HG03378 (cell line): ENCODE data around the gene TNFRSF13B.
"Not testable (repeated sequence)": the region's sequence is repeated elsewhere in the genome, so short reads cannot be mapped to it uniquely, and the experiment has no call there.

Experiments
- ATAC-seq: cut with Tn5 transposase; IDR thresholded peaks from one replicate; pipeline ENCODE4 v1.9.1; 2021; ENCODE audit warnings: mild to moderate bottlenecking, moderate library complexity; ENCODE audit not compliant: unreplicated experiment

Gene TNFRSF13B

DNA sequence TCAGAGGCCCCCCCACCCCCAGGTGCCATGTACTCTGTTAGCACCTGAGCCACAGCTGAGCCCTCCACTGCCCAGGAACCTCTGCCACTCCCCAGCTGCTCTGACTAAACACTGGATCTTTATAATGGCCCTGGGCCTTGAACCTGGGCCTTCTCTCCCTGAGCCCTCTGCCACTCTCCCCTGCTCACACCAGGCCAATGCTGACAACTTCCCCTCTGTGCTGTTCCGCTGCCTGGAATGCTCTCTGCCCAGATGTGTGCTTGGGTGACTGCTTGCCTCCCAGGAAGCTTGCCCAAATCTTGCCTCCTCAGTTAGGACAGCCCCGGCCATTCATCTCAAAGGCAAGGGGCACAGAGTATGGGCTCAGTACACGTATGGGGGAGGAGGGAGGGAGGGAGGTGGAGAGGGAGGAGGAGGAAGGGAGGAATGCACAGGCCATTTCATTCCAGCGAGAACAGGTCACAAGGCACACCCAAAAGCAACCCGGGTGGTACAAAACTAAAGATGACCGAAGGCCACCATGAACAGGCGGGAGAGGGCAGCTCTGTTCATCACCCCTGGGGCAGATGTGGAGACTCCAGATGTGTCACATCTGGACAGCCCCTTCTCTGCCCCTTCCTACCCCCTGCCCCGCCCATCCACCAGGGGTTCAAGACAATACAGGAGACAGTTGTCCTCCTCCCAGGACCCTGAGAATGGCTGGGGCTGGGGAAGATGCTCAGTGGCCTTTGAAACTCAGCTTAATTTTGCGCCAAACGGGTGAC, 15.3 kb upstream of the TNFRSF13B start:
- ATAC-seq = no peak

DNA sequence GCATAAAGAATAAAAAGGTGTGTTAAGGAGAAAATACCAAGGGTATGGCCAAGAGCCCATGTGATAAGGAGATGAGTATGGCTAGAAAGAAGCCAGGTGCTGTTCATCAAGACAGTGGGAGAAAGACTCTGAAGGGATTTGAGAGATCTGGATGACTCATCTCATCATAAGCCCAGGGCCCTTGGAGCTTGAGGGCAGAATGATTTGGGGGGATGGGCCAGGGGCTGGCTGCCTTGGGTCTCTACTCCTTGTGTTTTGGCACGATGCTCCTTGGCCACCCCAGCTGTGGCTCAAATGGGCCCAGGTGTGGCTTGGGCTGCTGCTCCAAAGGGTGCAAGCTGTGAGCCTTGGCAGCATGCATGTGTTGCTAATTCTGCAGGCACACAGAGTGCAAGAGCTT, 14.5 kb upstream of the TNFRSF13B start:
- ATAC-seq = no peak

DNA sequence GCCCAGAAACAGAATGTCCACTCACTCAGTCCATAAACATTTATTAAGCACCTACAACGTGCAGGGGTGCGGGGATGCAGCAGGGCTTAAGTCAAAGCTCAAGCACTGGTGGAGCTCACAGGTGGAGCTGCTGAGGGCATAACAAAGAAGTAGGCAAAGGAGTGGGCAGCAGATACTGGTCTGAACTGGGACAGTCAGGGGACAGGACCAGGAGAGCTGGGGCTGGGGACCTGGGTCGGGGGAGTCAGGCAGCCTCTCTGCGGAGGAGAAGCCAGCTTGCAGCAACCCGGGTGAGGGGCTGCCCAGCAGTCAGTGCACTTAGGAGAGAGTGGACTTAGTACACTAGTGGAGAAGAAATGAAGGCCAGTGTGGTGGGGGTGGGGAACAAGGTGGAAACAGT, 10.0 kb upstream of the TNFRSF13B start:
- ATAC-seq = no peak

DNA sequence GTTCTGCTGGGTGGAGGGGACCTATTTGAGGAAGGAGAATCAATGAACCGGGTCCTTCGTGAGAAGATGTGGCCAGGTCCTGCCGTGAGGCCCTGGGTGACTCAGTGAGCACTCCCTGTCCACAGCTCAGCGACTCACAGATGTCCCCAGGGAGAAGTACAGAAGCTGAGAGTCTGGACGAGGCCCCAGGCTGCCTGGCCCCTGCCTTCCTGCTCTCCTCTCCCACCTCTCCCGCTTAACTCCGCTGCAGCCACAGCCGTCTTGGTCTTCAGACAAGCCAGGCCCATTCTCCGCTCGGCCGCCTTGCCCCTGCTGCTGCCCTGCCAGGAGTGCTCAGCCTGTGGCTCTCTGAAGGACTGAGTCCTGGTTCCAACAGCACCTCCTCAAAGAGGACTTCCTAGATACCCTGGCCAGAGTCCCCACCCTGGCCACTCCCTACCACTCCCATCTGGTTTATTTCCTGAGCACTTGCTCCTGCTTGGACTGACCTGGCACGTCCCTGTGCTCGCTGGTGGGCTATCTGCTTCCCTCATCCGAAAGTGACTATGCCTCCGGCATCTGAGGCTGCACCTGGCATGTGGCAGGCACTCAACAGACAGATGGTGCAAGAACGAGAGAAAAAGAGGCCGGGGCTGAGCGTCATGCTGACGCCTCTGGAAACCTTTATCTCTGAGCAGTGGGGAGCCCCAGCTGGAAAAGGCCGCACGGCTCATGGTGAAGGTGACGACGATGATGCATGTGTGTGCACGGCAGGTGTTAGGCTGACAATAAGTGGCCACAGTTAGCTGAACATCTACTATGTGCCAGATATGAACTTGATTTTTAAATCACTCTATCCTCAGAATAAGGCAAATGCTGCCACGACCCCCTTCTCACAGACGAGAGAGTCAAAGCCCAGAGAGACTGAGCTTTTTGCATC, 9.2 kb upstream of the TNFRSF13B start:
- ATAC-seq = peak; percentile 47

GRCh38 chr17:16980061-16980460, 8.1 kb upstream of the TNFRSF13B start:
- ATAC-seq = no peak

DNA sequence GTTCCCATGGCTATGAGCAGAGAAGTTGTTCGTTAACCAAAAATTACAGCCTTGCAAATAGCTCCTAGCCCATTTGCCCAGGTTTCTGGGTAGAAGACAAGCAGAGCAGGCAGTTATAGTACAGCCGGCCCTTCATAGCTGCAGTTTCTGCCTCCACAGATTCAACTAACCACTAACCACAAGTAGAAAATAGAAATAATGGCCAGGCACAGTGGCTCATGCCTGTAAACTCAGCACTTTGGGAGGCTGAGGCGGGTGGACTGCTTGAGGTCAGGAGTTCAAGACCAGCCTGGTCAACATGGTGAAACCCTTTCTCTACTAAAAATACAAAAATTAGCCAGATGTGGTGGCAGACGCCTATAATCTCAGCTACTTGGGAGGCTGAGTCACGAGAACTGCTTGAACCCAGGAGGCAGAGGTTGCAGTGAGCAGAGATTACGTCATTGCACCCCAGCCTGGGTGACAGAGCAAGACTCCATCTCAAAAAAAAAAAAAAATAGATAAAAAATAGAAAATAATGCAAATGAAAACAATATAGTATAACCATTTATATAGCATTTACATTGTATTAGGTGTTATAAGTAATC, 7.4 kb upstream of the TNFRSF13B start:
- not testable (repeated sequence) for ATAC-seq

GRCh38 chr17:16977932-16978331, 6.0 kb upstream of the TNFRSF13B start:
- ATAC-seq = no peak

DNA sequence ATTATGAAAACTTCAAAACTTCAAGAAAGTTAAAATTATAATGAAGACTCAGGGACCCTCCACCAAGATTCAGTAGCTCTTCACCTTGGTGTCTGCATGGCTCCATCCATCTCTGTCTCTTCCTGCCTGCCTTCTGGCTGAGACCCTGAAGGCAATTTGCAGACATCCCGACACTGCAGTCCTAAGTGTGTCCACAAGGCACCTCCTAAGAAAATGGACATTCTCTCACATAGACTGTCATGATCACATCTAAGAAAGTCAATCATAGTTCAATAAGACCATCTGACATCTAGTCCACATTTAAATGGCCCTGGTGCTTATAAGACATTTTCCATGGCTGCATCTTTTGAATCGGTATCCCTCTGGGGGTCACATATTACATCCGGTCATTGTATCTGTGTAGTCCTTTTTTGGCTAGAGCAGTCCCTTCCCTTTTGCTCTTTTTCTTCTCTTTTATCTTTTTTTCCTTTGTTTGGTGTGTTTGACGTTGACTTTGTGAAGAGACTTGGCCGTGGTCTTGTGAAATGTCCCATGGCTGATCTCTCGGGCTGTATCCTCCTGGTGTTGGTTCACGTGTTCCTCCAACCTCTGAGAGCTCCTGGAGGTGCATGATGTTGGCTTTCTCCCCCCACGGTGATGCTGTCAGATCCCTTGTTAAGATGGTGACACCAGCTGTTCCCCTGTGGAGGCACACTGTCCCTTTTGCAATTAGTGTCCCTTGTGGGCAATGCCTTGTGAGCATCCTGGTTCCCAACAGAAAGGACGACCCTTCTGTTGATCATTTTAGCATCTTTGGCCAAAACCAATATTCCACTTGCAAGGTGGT, 5.0 kb upstream of the TNFRSF13B start:
- ATAC-seq = no peak

- no peak for ATAC-seq
These were observed 4.1 kb upstream of the TNFRSF13B start for GRCh38 chr17:16975744-16976625.

GRCh38 chr17:16975277-16975651, 3.3 kb upstream of the TNFRSF13B start:
- no peak for ATAC-seq

- no peak for ATAC-seq
These were observed 2.8 kb upstream of the TNFRSF13B start for GRCh38 chr17:16974569-16975276.

- ATAC-seq = peak; percentile 35
These were observed 2.0 kb upstream of the TNFRSF13B start for GRCh38 chr17:16973760-16974540.

GRCh38 chr17:16973043-16973442, 1.1 kb upstream of the TNFRSF13B start:
- not testable (repeated sequence) for ATAC-seq

DNA sequence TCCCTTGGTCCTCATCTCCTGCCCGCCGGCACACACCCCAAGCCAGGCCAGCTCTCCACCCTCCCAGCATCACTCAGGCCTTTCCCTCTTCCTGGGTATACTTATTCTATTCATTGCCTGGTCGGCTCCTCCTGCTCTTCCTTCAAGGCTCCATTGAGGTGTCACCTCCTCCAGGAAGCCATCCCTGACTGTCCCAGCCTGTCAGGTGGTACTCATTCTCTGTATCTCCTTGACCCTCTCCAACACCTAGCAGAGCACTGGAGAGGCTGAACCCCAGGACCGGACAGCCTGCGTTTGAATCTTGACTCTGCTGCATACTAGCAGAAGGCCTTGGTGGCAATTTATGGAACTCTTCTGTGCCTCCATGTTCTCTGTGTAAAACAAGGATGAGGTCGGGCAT, 428 bp upstream of the TNFRSF13B start:
- no peak for ATAC-seq

DNA sequence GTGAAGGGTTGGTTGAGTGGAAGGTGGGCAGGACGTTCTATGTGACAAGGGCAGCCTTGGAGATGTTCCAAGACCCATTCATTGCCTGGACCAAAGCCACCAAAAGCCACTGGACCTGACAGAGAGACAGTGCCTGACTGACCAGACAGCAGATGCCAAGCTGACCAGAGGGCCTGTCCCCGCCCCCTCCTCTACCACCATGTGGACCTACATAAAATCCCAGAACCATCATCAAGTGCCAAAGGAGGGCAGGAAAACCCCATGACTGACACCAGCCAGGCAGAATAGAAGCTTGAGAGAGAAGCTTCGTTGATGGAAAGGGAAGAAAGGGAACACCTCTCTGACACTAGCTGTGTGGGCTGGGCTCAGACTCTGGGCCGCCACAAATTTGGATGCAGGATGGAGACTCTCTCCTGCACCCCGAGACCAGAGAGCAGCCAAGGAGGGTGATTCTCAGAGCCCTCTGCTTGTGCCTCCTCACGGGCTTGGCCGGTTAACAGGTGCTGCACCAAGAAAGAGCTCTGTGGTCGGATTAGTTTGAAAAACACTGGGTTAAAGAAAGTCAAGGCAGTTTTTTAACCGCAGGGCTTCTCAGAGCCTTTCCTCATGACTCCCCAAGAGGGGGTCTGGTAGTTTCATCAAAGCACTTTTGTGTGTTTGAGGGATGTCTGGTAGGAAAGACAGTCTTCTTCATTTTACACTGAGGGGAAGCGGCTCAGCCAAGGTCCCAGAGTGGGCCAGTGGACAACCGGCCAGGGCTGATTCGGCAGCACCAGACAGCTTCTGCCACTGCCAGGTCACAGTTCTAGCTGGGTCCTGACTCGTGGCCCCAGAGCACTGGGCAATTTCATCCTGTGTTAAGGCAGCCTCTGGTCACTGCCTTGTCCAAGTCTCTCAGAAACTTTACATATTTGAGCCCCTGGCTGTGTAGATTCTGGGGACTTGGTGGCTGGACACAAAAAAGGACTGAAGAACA, 1.7 kb downstream of the TNFRSF13B start:
- no peak for ATAC-seq

GRCh38 chr17:16968786-16969185, 3.1 kb downstream of the TNFRSF13B start:
- no peak for ATAC-seq

DNA sequence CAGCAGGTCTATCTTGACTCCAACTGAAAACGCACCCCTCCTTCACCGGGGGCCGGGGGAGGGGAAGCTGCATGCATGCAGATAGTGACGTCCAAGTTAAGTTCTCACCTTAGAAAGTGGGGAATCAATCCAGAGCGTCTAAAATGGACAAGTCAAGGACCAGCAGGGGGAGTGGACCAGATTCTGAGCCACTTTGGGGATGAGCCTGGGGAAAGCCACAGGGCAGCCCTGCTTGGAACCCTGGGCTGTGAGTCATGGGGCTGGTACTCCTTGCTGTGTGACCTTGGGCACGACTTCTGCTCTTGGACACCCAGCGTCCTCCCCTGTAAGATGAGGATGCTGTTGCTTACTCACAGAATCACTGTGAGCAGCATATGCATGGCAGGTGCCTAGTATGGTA, 9.1 kb downstream of the TNFRSF13B start:
- ATAC-seq = no peak
